GOT3 (cell line): ENCODE measurements around the gene PAQR7.

ENCODE experiments used
- DNase-seq: peaks from one replicate; lab custom pipeline; 2025; ENCODE audit warnings: mixed read lengths; lab: John Stamatoyannopoulos, UW

PAQR7 gene

DNA sequence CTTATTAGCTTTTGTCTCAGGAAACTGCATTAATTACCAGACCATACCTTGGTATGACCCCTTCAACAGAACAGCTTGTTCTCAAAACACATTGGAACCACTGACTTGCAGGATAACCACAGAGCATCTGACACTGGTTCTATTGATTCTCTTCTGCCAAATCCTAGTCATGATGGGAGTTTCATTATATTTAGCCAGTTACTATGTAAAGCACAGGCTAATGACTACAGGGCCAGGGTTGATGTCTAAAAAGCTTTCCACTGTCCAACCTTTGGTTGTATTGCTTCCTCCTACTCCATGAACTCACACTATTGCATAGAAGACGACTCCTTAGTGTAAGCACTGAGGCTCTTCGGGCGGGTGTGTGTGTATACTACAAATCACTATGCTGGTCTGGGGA, 27.0 kb upstream of the PAQR7 start:
- DNase-seq: no peak

DNA sequence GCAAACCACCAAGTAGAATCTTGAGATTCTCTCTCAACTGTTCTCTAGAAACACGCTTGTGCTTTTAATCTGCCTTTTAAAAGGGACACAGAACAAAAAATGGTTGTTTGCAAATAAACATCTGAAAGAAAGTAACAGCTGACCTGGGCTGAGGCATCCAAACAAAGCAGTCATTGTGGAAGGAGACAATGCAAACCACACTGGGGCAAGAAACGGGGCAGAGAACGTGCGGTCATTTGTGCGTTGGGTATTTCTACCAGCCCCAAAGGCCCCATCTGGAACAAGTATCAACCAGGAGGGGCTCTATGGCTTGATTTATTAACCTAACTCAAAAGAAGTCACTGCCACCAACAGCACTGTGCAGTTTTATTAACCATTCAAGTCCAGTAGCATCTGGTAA, 24.7 kb upstream of the PAQR7 start:
- DNase-seq: no peak

DNA sequence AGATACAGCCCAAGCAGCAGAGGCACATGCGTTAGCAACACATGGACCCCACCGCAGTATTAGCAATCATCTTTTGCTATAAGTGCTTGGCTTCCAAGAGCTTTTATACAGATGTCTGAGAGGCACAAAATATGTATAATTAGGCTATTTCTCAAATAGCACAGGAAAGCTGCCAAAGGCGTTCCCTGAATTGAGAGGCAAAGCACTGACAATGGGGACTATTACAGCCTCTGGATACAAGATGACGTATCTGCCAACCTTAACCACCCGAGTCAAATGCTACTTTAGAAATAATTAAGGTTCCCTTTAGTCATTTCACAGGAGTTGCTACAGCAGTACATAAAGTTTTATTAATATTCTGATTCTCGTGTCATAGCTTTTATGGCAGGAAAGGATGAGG, 24.3 kb upstream of the PAQR7 start:
- no peak for DNase-seq

DNA sequence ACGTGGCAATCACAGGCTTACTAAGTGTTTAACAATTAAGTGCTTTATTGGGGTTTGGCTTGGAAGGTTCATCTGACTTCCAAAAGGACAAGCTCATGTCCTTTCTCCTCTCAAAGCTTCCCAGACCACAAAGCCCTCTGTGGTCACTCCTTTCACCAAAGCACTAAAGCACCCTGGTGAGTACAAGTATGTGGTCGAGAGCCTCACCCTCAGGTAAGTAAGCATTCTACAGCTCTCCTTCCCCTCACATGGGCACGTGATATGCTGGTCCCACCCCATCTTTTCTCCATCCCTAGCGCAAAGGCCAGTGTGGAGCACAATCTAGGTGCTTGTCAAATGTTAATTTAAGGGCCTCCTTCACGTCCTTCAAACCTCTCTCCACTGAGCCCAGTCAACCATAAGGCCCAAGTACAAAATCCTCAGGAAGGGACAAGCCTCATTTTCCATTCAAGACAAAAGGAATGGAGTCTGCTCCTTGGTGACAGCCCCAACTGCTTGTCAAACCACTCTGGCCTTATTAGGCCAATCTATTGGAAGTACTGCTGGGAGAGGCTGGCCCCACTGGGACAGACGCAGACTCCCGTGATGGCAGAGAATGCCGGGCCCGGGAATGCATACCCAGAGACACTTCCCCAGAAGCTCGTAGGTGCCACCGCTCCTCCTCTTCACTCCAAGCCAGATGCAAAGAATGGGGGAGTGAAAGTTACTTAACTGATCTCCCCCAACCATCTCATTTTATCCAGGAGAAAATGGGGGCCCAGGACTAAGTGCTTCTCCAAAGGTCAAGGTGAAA, 22.9 kb upstream of the PAQR7 start:
- DNase-seq: no peak

DNA sequence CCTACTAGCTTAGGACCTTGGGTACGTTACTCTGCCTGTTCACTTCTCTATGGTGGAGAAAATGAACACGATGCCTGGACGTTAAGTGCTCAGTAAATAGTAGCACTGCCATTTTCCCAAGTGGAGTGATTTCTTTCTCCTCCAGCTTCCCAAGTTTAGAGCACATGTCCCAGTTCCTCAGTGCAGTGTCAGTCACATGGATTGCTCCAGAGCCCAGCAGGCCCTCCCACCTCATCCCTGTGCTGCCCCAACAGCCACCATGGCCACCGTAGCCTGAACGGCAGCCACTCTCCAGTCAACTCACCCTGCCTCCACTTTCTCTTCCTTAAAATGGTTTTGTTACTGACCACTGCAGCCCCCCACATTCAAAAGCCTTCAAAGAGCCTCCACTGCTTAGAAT, 22.2 kb upstream of the PAQR7 start:
- DNase-seq: no peak

DNA sequence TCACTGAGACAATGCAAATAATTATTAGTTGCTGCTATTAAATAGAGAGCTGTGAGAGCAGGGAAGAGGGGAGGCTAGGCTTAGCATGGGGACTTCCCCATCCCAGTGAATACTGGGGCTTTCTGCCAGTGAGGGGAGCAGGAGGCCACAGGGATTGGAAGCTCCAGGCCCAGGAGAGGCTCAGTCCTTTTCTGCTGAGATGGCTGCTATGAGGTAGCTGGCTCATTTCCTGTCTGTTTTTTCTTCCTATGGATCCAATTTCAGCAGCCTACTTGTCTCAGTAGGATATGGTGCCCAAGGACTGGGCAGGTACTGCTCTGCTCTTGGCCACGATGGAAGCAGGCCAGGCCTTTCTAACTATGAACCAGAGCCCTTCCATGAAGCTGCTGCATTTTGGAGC, 20.8 kb upstream of the PAQR7 start:
- DNase-seq: no peak

DNA sequence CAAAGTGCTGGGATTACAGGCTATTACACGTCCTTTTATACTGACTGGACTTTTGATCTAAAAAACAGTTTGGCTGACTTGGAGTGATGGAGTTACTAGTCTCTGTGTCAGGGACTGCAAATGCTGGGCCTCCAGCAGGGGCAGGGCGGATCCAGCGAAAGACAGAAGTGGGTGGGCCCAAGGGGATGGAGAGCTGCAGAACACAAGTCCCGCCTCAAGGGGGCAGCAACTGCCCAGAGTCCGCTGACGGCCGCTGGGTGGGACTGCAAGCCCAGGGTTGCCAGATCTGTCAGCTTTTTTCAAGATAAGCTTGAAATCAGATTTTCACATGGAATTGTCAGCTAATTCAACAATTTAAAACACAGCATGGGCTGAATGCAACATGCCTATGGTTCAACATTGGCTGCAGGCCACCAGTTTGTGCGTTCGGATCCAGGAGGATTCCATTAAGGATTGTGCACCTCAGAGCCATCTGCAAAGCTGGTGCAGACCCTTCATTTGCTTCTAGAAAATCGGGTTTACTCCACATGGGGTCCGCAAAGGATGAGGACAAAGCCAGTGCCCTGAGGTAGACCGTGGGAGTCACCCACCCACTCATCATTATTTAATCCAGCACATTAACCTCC, 20.0 kb upstream of the PAQR7 start:
- DNase-seq: peak; percentile 65

GRCh38 chr1:25893116-25893515, 17.6 kb upstream of the PAQR7 start:
- no peak for DNase-seq

- DNase-seq: no peak
Observed at GRCh38 chr1:25891606-25892005, 16.1 kb upstream of the PAQR7 start.

GRCh38 chr1:25890239-25891034, 14.9 kb upstream of the PAQR7 start:
- no peak for DNase-seq

GRCh38 chr1:25889470-25889869, 14.0 kb upstream of the PAQR7 start:
- no peak for DNase-seq

DNA sequence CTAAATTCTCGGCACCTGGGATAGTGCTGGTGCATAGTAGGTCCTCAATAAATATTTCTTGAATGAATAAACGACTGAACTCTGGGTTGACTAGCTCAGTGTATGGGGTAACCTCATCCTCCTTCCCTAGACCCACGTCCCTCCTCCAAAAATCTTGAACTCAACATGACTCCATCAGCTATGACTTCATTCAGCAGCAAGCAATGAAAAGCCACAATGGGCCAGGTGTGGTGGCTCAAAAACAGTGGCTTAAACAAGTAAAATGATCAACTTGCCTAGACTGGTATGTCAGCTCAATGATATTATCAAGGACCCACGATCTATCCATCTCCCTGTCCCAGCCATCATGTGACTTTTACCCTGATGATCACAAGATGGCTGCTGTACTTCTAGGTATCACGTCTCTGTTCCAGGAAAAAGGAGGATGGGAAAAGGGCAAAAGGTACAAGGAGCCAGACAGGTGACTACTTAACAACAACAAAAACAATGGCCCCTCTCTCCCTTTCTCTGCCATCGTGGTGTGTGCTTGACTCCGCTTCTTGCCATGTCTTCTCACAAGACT, 13.0 kb upstream of the PAQR7 start:
- no peak for DNase-seq

- DNase-seq: no peak
Observed at GRCh38 chr1:25885602-25886001, 10.1 kb upstream of the PAQR7 start.

DNA sequence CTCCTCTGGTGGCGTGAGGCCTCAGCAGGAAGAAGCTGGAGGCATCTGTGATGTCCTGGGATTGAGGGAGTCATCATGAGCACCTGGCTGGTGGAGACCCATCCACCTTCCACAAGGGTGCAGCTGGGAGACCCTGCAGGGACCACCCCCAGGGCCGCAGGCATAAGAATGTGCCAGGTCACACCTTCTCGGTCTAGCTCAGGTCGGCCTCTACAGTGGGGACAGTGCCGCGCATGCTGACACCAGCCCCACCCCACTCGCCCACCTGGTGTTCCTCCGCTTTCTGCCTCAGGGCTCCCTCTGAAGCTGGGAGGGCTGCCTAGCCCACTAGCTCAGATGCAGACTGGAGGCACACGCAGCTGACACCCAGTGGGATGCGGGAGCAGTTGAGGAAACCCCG, 5.8 kb upstream of the PAQR7 start:
- DNase-seq: no peak

- no peak for DNase-seq
Observed at GRCh38 chr1:25880518-25880917, 5.0 kb upstream of the PAQR7 start.

DNA sequence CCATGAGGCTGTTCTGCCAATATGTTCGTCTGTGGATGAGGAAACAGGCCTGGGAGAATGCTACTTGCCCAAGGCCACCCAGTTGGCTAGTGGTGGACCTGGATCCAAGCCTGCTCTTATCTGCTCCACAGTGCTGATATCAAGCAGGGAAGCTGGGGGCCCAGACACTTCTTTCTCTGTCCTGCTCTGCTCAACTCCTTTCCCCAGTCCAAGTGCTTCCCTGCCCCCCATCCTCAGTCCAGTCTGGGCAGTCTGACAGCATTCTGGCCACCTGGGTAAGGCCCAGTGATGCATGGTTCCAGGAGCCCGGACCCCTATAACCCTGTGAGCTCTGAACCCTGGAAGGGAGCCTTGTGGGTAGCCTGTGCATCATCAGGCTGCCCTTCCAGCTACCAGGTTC, 4.2 kb upstream of the PAQR7 start:
- no peak for DNase-seq

- DNase-seq: no peak
Observed at GRCh38 chr1:25878690-25879089, 3.2 kb upstream of the PAQR7 start.

DNA sequence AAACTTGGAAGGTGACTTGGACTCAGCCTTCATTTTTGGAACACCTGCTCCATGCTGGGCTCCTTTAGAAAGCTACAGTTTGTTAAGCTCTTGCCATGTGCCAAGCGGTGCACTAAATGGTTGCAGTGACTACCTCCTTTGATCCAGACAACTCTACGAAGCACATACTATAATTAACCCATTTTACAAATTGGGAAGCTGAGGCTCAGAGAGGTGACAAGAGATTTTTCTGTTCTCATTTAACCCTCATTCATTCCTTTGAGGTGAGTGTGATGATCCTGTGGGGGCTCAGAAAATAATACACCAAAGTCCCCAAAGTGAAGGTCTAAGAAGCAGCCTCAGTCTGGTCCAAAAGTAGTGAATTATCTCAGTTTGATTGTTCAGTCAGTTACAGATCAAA, 1.6 kb upstream of the PAQR7 start:
- no peak for DNase-seq

- DNase-seq: no peak
Observed at GRCh38 chr1:25876693-25877077, 1.2 kb upstream of the PAQR7 start.

- DNase-seq: no peak
Observed at GRCh38 chr1:25875856-25876692, 566 bp upstream of the PAQR7 start.

GRCh38 chr1:25874635-25875153, 814 bp downstream of the PAQR7 start:
- no peak for DNase-seq

GRCh38 chr1:25874209-25874608, 1.3 kb downstream of the PAQR7 start:
- DNase-seq: no peak
